Measurements from ENCODE around the gene CSE1L.

GRCh38 chr20:49115564-49115963 is 69.5 kb downstream of the CSE1L start:
- TF ChIP-seq SP1 (IDR thresholded peaks at IDR 0.05) (no peak), NFRKB (IDR thresholded peaks at IDR 0.05) (no peak), ZNF384 (IDR thresholded peaks at IDR 0.05) (no peak)

Measured in HEK293T (cell line).